H9 (cell line): Measurements from ENCODE around the gene S1PR5. TPM values are rescaled to one million over a fixed set of nuclear protein-coding genes. Genes with fewer than 3 reads are reported as not detected.

Experiments
- DNase-seq: peaks from one replicate; pipeline ENCODE4 v3.0.0-alpha.2; 2017
- H2AFZ ChIP-seq: one replicate; pipeline ENCODE4 v1.6.1; 2013; ENCODE audit warnings: mild to moderate bottlenecking, low read length, control low read depth, moderate library complexity
- H2AK5ac ChIP-seq: 2 replicates; pipeline ENCODE4 v1.6.1; 2013; ENCODE audit warnings: low read length, control low read depth, mixed read lengths; ENCODE audit not compliant: insufficient read length
- H2BK120ac ChIP-seq: one replicate; pipeline ENCODE4 v1.6.1; 2013; ENCODE audit warnings: low read depth, mild to moderate bottlenecking, low read length, control low read depth, inconsistent platforms; ENCODE audit not compliant: poor library complexity, severe bottlenecking
- H2BK12ac ChIP-seq: 2 replicates; pipeline ENCODE4 v1.6.1; 2013; ENCODE audit warnings: low read length, control low read depth, mixed read lengths, low read depth; ENCODE audit not compliant: insufficient read length
- H2BK15ac ChIP-seq: 2 replicates; pipeline ENCODE4 v1.6.1; 2013; ENCODE audit warnings: low read depth, low read length, control low read depth
- H2BK20ac ChIP-seq: one replicate; pipeline ENCODE4 v1.6.1; 2013; ENCODE audit warnings: low read depth, mild to moderate bottlenecking, low read length, control low read depth, inconsistent platforms; ENCODE audit not compliant: poor library complexity, severe bottlenecking
- H2BK5ac ChIP-seq: 2 replicates; pipeline ENCODE4 v1.6.1; 2013; ENCODE audit warnings: low read length, control low read depth, mixed read lengths; ENCODE audit not compliant: insufficient read length
- H3K14ac ChIP-seq: 2 replicates; pipeline ENCODE4 v1.6.1; 2013; ENCODE audit warnings: low read length, control low read depth; ENCODE audit not compliant: insufficient read depth
- H3K18ac ChIP-seq: 2 replicates; pipeline ENCODE4 v1.6.1; 2013; ENCODE audit warnings: low read depth, mild to moderate bottlenecking, mixed read lengths, low read length, control low read depth; ENCODE audit not compliant: insufficient read length
- H3K23ac ChIP-seq: 2 replicates; pipeline ENCODE4 v1.6.1; 2013; ENCODE audit warnings: low read length, control low read depth, mixed read lengths, low read depth; ENCODE audit not compliant: insufficient read length
- H3K23me2 ChIP-seq: 2 replicates; pipeline ENCODE4 v1.6.1; 2013; ENCODE audit warnings: low read depth, mild to moderate bottlenecking, mixed read lengths, low read length, control low read depth; ENCODE audit not compliant: insufficient read length, poor library complexity, severe bottlenecking
- H3K27ac ChIP-seq: 2 replicates; pipeline ENCODE4 v1.5.1; 2013; ENCODE audit warnings: low read length, control low read depth, mixed read lengths, low read depth; ENCODE audit not compliant: insufficient read length
- H3K27me3 ChIP-seq: 2 replicates; pipeline ENCODE4 v1.6.1; 2013; ENCODE audit warnings: low read length, control low read depth, inconsistent platforms; ENCODE audit not compliant: insufficient read depth
- H3K4ac ChIP-seq: 2 replicates; pipeline ENCODE4 v1.6.1; 2013; ENCODE audit warnings: low read depth, mild to moderate bottlenecking, control low read depth, inconsistent platforms, low read length, moderate library complexity
- H3K4me1 ChIP-seq: 2 replicates; pipeline ENCODE4 v1.6.1; 2013; ENCODE audit warnings: low read length, control low read depth, inconsistent platforms; ENCODE audit not compliant: insufficient read depth
- H3K4me2 ChIP-seq: 2 replicates; pipeline ENCODE4 v1.6.1; 2013; ENCODE audit warnings: low read length, control low read depth, mixed read lengths; ENCODE audit not compliant: insufficient read length, insufficient read depth
- H3K56ac ChIP-seq: 2 replicates; pipeline ENCODE4 v1.6.1; 2013; ENCODE audit warnings: low read depth, mild to moderate bottlenecking, mixed read lengths, low read length, control low read depth; ENCODE audit not compliant: insufficient read length
- H3K79me1 ChIP-seq: 2 replicates; pipeline ENCODE4 v1.6.1; 2013; ENCODE audit warnings: low read depth, mild to moderate bottlenecking, moderate library complexity, low read length, control low read depth, inconsistent platforms; ENCODE audit not compliant: insufficient read depth, poor library complexity, severe bottlenecking
- H3K79me2 ChIP-seq: 2 replicates; pipeline ENCODE4 v1.6.1; 2013; ENCODE audit warnings: low read length, control low read depth, inconsistent platforms; ENCODE audit not compliant: insufficient read depth
- H3K9ac ChIP-seq: 2 replicates; pipeline ENCODE4 v1.6.1; 2013; ENCODE audit warnings: low read length, control low read depth, mixed read lengths; ENCODE audit not compliant: insufficient read length; ENCODE audit errors: extremely low read depth
- H3K9me3 ChIP-seq: one replicate; pipeline ENCODE4 v1.6.1; 2013; ENCODE audit warnings: low read depth, low read length, inconsistent platforms; ENCODE audit not compliant: control insufficient read depth
- H3T11ph ChIP-seq: one replicate; pipeline ENCODE4 v1.6.1; 2013; ENCODE audit warnings: mild to moderate bottlenecking, low read length, control low read depth, inconsistent platforms
- H4K20me1 ChIP-seq: one replicate; pipeline ENCODE4 v1.6.1; 2013; ENCODE audit not compliant: control insufficient read depth, insufficient read length, insufficient read depth
- H4K5ac ChIP-seq: 2 replicates; pipeline ENCODE4 v1.6.1; 2013; ENCODE audit warnings: low read depth, mild to moderate bottlenecking, mixed read lengths, low read length, control low read depth; ENCODE audit not compliant: insufficient read length
- H4K8ac ChIP-seq: replicated peaks from 2 replicates; pipeline ENCODE4 v1.6.1; 2013; ENCODE audit warnings: low read length, control low read depth, mixed read lengths, low read depth; ENCODE audit not compliant: insufficient read length
- H4K91ac ChIP-seq: 2 replicates; pipeline ENCODE4 v1.6.1; 2013; ENCODE audit warnings: low read depth, mild to moderate bottlenecking, moderate library complexity, mixed read lengths, low read length, control low read depth; ENCODE audit not compliant: insufficient read length
- H3K27ac Mint-ChIP-seq, 3 experiments: 2 replicates in 2 of 3; 3 replicates in 1 of 3; pipeline ENCODE4 v1.8.0; 2020 to 2021; ENCODE audit warnings: mixed read lengths in 3 of 3, mild to moderate bottlenecking in 1 of 3, moderate library complexity in 1 of 3
- H3K27me3 Mint-ChIP-seq: 2 replicates; pipeline ENCODE4 v1.8.0; 2021; ENCODE audit warnings: low read depth, mild to moderate bottlenecking, moderate library complexity, mixed read lengths
- H3K36me3 Mint-ChIP-seq, 3 experiments: 2 replicates in 2 of 3; 3 replicates in 1 of 3; pipeline ENCODE4 v1.8.0; 2020 to 2021; ENCODE audit warnings: low read depth in 3 of 3, mixed read lengths in 3 of 3; ENCODE audit not compliant: insufficient read depth in 1 of 3
- H3K4me1 Mint-ChIP-seq, 2 experiments: 2 replicates each; pipeline ENCODE4 v1.8.0; 2020; ENCODE audit warnings: mixed read lengths in 2 of 2
- H3K4me3 Mint-ChIP-seq, 2 experiments: 2 replicates in 1 of 2; 3 replicates in 1 of 2; pipeline ENCODE4 v1.8.0; 2020 to 2021; ENCODE audit warnings: mild to moderate bottlenecking in 2 of 2, mixed read lengths in 2 of 2, moderate library complexity in 1 of 2
- H3K9me3 Mint-ChIP-seq, 2 experiments: 2 replicates in 1 of 2; 3 replicates in 1 of 2; pipeline ENCODE4 v1.8.0; 2020; ENCODE audit warnings: mild to moderate bottlenecking in 2 of 2, mixed read lengths in 2 of 2, moderate library complexity in 1 of 2
- CTCF ChIP-seq: fragments of 200-600 bp; sonication (generic); conservative IDR thresholded peaks from 3 replicates; pipeline ENCODE4 v1.8.0; 2021; ENCODE audit warnings: antibody characterized with exemption, mild to moderate bottlenecking
- WGBS: extraction: QIAGEN DNeasy Blood & Tissue Kit; methylation state at CpG from one replicate; pipeline ENCODE4 v1.1.7; 2013; ENCODE audit warnings: missing lambda C conversion rate, low lambda C conversion rate, mixed read lengths; ENCODE audit not compliant: insufficient read length; ENCODE audit errors: extremely low coverage; 5-methylcytosine and 5-hydroxymethylcytosine counted together
- microRNA-seq: library from miRNA; unstranded; fragments of <30 nt; microRNA quantifications from one replicate; pipeline ENCODE4, GENCODE V29; 2020; ENCODE audit warnings: borderline microRNAs expressed
- total RNA-seq: library from RNA; stranded (reverse); gene quantifications from 2 replicates; pipeline ENCODE4 v1.2.1, GENCODE V29; 2021

Gene S1PR5
- total RNA-seq, 1 experiment from 2014 or later: 8.1 TPM

- Histone ChIP-seq H2BK120ac (no peak overlapping the region), H3K79me2 (no peaks in the 10 kb centered on the region), H3T11ph (no peak overlapping the region)
Observed at GRCh38 chr19:10464456-10464855, 52.8 kb downstream of the S1PR5 start.

More at GRCh38 chr19:10464456-10464855, 52.8 kb downstream of the S1PR5 start:
- Mint-ChIP-seq H3K36me3 (peaks cover 0 to 9% (median 5%) of the 10 kb centered on the region in 3 experiments; a peak in 3 of 7 replicates), H3K27ac (no peak overlapping the region; a peak in 1 of 7 replicates), H3K4me1 (peaks cover 11 to 30% of the 10 kb centered on the region in 2 experiments), H3K4me3 (no peak overlapping the region), H3K9me3 (no peaks in the 10 kb centered on the region), H3K27me3 (peaks cover 14% of the 10 kb centered on the region)
- no peak overlapping the region for H2BK15ac ChIP-seq
- H3K4me2 ChIP-seq: no peak overlapping the region
- 0 out of 2 replicates have a peak, but pooled peaks cover 4% of the 10 kb centered on the region for H3K27me3 ChIP-seq
- H3K9me3 ChIP-seq: no peaks in the 10 kb centered on the region
- no peak overlapping the region for H4K5ac ChIP-seq
- no peaks in the 10 kb centered on the region for H3K23me2 ChIP-seq
- H3K4me1 ChIP-seq: no peaks in the 10 kb centered on the region
- no peak overlapping the region for H2BK12ac ChIP-seq
- H2BK20ac ChIP-seq: no peak overlapping the region
- no peaks in the 10 kb centered on the region for H3K79me1 ChIP-seq
- no peak overlapping the region for H2AK5ac ChIP-seq
- H2BK5ac ChIP-seq: no peak overlapping the region
- no peak overlapping the region for H3K23ac ChIP-seq
- H3K18ac ChIP-seq: no peak overlapping the region
- no peak overlapping the region for H3K9ac ChIP-seq
- no peak for TF ChIP-seq CTCF
- no peak overlapping the region for H3K4ac ChIP-seq
- no peak overlapping the region for H2AFZ ChIP-seq
- no peak overlapping the region for H4K91ac ChIP-seq
- no peak overlapping the region for H4K8ac ChIP-seq
- no peak overlapping the region for H3K56ac ChIP-seq
- no peak overlapping the region for H3K14ac ChIP-seq
- WGBS: no CpG with 5 or more reads among the region's 5 CpGs
- no peak for DNase-seq
- no peaks in the 10 kb centered on the region for H4K20me1 ChIP-seq
- H3K27ac ChIP-seq: no peak overlapping the region

Small RNA genes within 50 kb of the gene (microRNA-seq; reads per million reads assigned to microRNA genes)
- gene MIR1238: not detected

Other genes starting within 250 kb of the S1PR5 start
- 2.1 and 2.3 TPM in 2 replicates for gene ICAM1, start 246.3 kb downstream of the S1PR5 start, total RNA-seq
- 1.1 TPM in 2 replicates for gene ICAM4, start 230.5 kb downstream of the S1PR5 start, total RNA-seq
- 1.4 and 1.6 TPM in 2 replicates for gene ICAM5, start 227.5 kb downstream of the S1PR5 start, total RNA-seq
- 6.9 and 7.0 TPM in 2 replicates for gene ZGLP1, start 207.6 kb downstream of the S1PR5 start, total RNA-seq
- gene FDX2, start 201.4 kb downstream of the S1PR5 start, total RNA-seq: 26.8 and 27.7 TPM in 2 replicates
- gene RAVER1, start 183.9 kb downstream of the S1PR5 start, total RNA-seq: 74.7 and 75.2 TPM in 2 replicates
- 28.3 and 29.6 TPM in 2 replicates for gene ICAM3, start 177.8 kb downstream of the S1PR5 start, total RNA-seq
- 50.1 and 61.4 TPM in 2 replicates for gene TYK2, start 136.9 kb downstream of the S1PR5 start, total RNA-seq
- 155 and 164 TPM in 2 replicates for gene CDC37, start 113.9 kb downstream of the S1PR5 start, total RNA-seq
- 8.5 and 8.9 TPM in 2 replicates for gene PDE4A, start 96.9 kb downstream of the S1PR5 start, total RNA-seq
- gene KEAP1, start 14.1 kb downstream of the S1PR5 start, total RNA-seq: 88.7 and 101 TPM in 2 replicates
- gene ATG4D, start 26.5 kb upstream of the S1PR5 start, total RNA-seq: 55.2 and 55.8 TPM in 2 replicates
- 57.4 and 63.8 TPM in 2 replicates for gene KRI1, start 48.6 kb upstream of the S1PR5 start, total RNA-seq
- 2.8 and 3.7 TPM in 2 replicates for gene CDKN2D, start 51.5 kb upstream of the S1PR5 start, total RNA-seq
- gene AP1M2, start 69.9 kb upstream of the S1PR5 start, total RNA-seq: 146 and 150 TPM in 2 replicates
- gene SLC44A2, start 108.1 kb upstream of the S1PR5 start, total RNA-seq: 111 and 121 TPM in 2 replicates
- 787 and 841 TPM in 2 replicates for gene ILF3, start 136.9 kb upstream of the S1PR5 start, total RNA-seq
- gene QTRT1, start 184.0 kb upstream of the S1PR5 start, total RNA-seq: 63.1 and 63.6 TPM in 2 replicates
- 136 and 152 TPM in 2 replicates for gene DNM2, start 200.6 kb upstream of the S1PR5 start, total RNA-seq